Uterus (tissue), 2 donors: Measurements from ENCODE around the gene CACNA1D.

Experiments
- POLR2A ChIP-seq, 2 donors: fragments of 450-650 bp; IDR thresholded peaks; one replicate each; pipeline ENCODE4 v1.6.1; 2016; ENCODE audit warnings: antibody characterized with exemption in 2 of 2, mild to moderate bottlenecking in 1 of 2, moderate library complexity in 1 of 2
- TF ChIP-seq, protein P1 (sequence below), 4 experiments: fragments of 200-600 bp in 2 of 4; fragments of 450-650 bp in 2 of 4; sonication (generic) in 2 of 4; IDR thresholded peaks; one replicate each; pipeline ENCODE4 v1.5.1; 2016 to 2019; ENCODE audit warnings: antibody characterized with exemption in 4 of 4, mild to moderate bottlenecking in 2 of 4, moderate library complexity in 1 of 4

DNA sequence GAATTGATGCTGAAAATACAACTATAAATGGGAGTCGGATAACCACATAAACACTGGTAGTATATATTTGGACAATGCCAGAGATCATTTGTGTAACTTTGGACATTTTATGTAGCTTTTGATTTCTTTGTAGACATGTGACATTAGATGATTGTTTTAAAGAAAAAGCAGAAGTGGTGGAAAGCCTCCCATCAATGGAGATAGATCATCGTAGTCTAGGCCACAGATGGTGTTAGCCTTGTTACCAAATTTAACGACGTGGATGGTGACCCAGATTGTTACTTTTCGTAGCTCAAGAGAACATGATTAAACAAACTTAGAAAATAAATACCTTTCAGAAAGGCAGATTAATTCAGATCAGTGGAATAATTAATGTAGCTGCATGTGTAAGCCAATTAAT lies 8.8 kb downstream of the CACNA1D start:
- TF ChIP-seq, protein P1, sequence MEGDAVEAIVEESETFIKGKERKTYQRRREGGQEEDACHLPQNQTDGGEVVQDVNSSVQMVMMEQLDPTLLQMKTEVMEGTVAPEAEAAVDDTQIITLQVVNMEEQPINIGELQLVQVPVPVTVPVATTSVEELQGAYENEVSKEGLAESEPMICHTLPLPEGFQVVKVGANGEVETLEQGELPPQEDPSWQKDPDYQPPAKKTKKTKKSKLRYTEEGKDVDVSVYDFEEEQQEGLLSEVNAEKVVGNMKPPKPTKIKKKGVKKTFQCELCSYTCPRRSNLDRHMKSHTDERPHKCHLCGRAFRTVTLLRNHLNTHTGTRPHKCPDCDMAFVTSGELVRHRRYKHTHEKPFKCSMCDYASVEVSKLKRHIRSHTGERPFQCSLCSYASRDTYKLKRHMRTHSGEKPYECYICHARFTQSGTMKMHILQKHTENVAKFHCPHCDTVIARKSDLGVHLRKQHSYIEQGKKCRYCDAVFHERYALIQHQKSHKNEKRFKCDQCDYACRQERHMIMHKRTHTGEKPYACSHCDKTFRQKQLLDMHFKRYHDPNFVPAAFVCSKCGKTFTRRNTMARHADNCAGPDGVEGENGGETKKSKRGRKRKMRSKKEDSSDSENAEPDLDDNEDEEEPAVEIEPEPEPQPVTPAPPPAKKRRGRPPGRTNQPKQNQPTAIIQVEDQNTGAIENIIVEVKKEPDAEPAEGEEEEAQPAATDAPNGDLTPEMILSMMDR (IDR thresholded peaks at IDR 0.05) = no peak
- TF ChIP-seq POLR2A (IDR thresholded peaks at IDR 0.05) = no peak
